ENCODE results near the gene TXNL4B. TPM values are rescaled to one million over a fixed set of nuclear protein-coding genes. Genes with fewer than 3 reads are reported as not detected.
"Not testable (repeated sequence)": the region's sequence is repeated elsewhere in the genome, so short reads cannot be mapped to it uniquely, and the experiment has no call there.

TXNL4B gene
- total and polyA plus RNA-seq, 2 donors, result 9.9 to 13.1 TPM

DNA sequence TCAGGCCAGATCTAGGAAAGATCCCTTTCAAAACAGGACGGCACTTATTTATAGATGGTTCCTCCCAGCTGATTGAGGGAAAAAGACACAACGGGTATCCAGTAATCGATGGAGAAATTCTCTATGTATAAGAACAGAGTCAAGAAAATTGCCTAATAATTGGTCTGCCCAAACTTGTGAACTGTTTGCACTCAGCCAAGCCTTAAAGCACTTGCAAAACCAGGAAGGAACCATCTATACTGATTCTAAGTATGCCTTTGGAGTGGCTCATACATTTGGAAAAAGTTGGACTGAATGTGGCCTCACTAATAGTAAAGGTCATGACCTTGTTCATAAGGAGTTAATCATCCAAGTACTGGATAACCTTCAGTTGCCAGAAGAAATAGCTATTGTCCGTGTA, 24.5 kb downstream of the TXNL4B start:
- WGBS, result 95% methylated on average over 4 of the region's 4 CpGs
- Histone ChIP-seq H3K27ac (ENCODE audit: low read depth in 1 of 2, low read length in 1 of 2) (no peak overlapping the region), H3K4me3 (ENCODE audit: low read length in 2 of 2) (no peak overlapping the region), H3K4me1 (ENCODE audit: control insufficient read depth in 2 of 2, insufficient read depth in 2 of 2, low read length in 2 of 2) (no peaks in the 10 kb centered on the region), H3K27me3 (ENCODE audit: control insufficient read depth in 2 of 2, insufficient read depth in 1 of 2, low read length in 1 of 2) (no peaks in the 10 kb centered on the region), H3K9me3 (ENCODE audit: control insufficient read depth in 2 of 2, insufficient read depth in 1 of 2, low read length in 1 of 2) (no peaks in the 10 kb centered on the region), H3K36me3 (ENCODE audit: control insufficient read depth in 2 of 2, insufficient read depth in 2 of 2, low read length in 1 of 2) (peaks cover 0 to 3% of the 10 kb centered on the region in 2 donors)
- no peak for DNase-seq (ENCODE audit: low read depth in 6 of 9, low spot score in 9 of 9)

DNA sequence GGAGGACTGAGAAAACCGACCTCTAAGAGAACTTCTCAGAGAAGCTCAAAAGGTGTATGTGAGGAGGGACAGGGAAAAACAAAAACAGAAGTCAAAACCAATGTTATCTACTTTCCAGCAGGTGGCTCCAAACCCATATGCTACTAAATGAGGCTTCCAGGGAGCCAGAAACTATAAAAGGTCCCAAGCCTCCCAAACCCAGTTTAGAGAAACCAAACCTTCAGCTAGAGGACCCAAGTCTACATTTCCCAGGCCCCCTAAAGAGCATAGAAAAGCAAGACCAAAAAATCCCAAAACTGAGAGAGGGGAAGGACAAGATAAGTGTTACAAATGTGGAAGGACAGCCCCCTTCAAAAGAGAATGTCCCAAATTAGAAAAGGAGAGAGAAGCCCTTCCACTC, 26.7 kb downstream of the TXNL4B start:
- Histone ChIP-seq H3K4me1 (ENCODE audit: control insufficient read depth in 2 of 2, insufficient read depth in 2 of 2, low read length in 2 of 2) (no peaks in the 10 kb centered on the region), H3K27ac (ENCODE audit: low read depth in 1 of 2, low read length in 1 of 2) (no peak overlapping the region), H3K27me3 (ENCODE audit: control insufficient read depth in 2 of 2, insufficient read depth in 1 of 2, low read length in 1 of 2) (no peaks in the 10 kb centered on the region), H3K36me3 (ENCODE audit: control insufficient read depth in 2 of 2, insufficient read depth in 2 of 2, low read length in 1 of 2) (peaks cover 0 to 3% of the 10 kb centered on the region in 2 donors), H3K9me3 (ENCODE audit: control insufficient read depth in 2 of 2, insufficient read depth in 1 of 2, low read length in 1 of 2) (no peaks in the 10 kb centered on the region), H3K4me3 (ENCODE audit: low read length in 2 of 2) (no peak overlapping the region)
- 18% methylated on average over 1 of the region's 1 CpG for WGBS
- DNase-seq (ENCODE audit: low read depth in 6 of 9, low spot score in 9 of 9), result peak in 6 of 9 donors; percentile 2 to 37 (median 26)

- Histone ChIP-seq H3K27ac (ENCODE audit: low read depth in 1 of 2, low read length in 1 of 2) (no peak overlapping the region), H3K27me3 (ENCODE audit: control insufficient read depth in 2 of 2, insufficient read depth in 1 of 2, low read length in 1 of 2) (no peaks in the 10 kb centered on the region), H3K36me3 (ENCODE audit: control insufficient read depth in 2 of 2, insufficient read depth in 2 of 2, low read length in 1 of 2) (peaks cover 0 to 3% of the 10 kb centered on the region in 2 donors), H3K4me3 (ENCODE audit: low read length in 2 of 2) (no peak overlapping the region), H3K4me1 (ENCODE audit: control insufficient read depth in 2 of 2, insufficient read depth in 2 of 2, low read length in 2 of 2) (no peaks in the 10 kb centered on the region), H3K9me3 (ENCODE audit: control insufficient read depth in 2 of 2, insufficient read depth in 1 of 2, low read length in 1 of 2) (no peaks in the 10 kb centered on the region)
- DNase-seq (ENCODE audit: low read depth in 6 of 9, low spot score in 9 of 9), result no peak
- 98% methylated on average over 10 of the region's 10 CpGs for WGBS
Measured at GRCh38 chr16:72064361-72064894, 29.0 kb downstream of the TXNL4B start.

- no peaks in the 10 kb centered on the region for H3K27me3 ChIP-seq (ENCODE audit: control insufficient read depth in 2 of 2, insufficient read depth in 1 of 2, low read length in 1 of 2)
- H3K9me3 ChIP-seq (ENCODE audit: control insufficient read depth in 2 of 2, insufficient read depth in 1 of 2, low read length in 1 of 2), result no peaks in the 10 kb centered on the region
- no peak overlapping the region for H3K4me3 ChIP-seq (ENCODE audit: low read length in 2 of 2)
- DNase-seq (ENCODE audit: low read depth in 6 of 9, low spot score in 9 of 9), result no peak
- H3K27ac ChIP-seq (ENCODE audit: low read depth in 1 of 2, low read length in 1 of 2), result no peak overlapping the region
- H3K36me3 ChIP-seq (ENCODE audit: control insufficient read depth in 2 of 2, insufficient read depth in 2 of 2, low read length in 1 of 2), result peaks cover 0 to 3% of the 10 kb centered on the region in 2 donors
- 97% methylated on average over 1 of the region's 1 CpG for WGBS
- H3K4me1 ChIP-seq (ENCODE audit: control insufficient read depth in 2 of 2, insufficient read depth in 2 of 2, low read length in 2 of 2), result no peaks in the 10 kb centered on the region
Measured at GRCh38 chr16:72061564-72061963, 31.9 kb downstream of the TXNL4B start.

GRCh38 chr16:72060405-72060804, 33.0 kb downstream of the TXNL4B start:
- Histone ChIP-seq H3K36me3 (ENCODE audit: control insufficient read depth in 2 of 2, insufficient read depth in 2 of 2, low read length in 1 of 2) (peaks cover 0 to 3% of the 10 kb centered on the region in 2 donors), H3K27me3 (ENCODE audit: control insufficient read depth in 2 of 2, insufficient read depth in 1 of 2, low read length in 1 of 2) (no peaks in the 10 kb centered on the region), H3K4me3 (ENCODE audit: low read length in 2 of 2) (no peak overlapping the region), H3K4me1 (ENCODE audit: control insufficient read depth in 2 of 2, insufficient read depth in 2 of 2, low read length in 2 of 2) (no peaks in the 10 kb centered on the region), H3K9me3 (ENCODE audit: control insufficient read depth in 2 of 2, insufficient read depth in 1 of 2, low read length in 1 of 2) (no peaks in the 10 kb centered on the region), H3K27ac (ENCODE audit: low read depth in 1 of 2, low read length in 1 of 2) (no peak overlapping the region)
- 96% methylated on average over 9 of the region's 9 CpGs for WGBS
- no peak for DNase-seq (ENCODE audit: low read depth in 6 of 9, low spot score in 9 of 9)

GRCh38 chr16:72059060-72059459, 34.4 kb downstream of the TXNL4B start:
- DNase-seq (ENCODE audit: low read depth in 6 of 9, low spot score in 9 of 9); H3K27ac ChIP-seq (ENCODE audit: low read depth in 1 of 2, low read length in 1 of 2); H3K27me3 ChIP-seq (ENCODE audit: control insufficient read depth in 2 of 2, insufficient read depth in 1 of 2, low read length in 1 of 2); H3K9me3 ChIP-seq (ENCODE audit: control insufficient read depth in 2 of 2, insufficient read depth in 1 of 2, low read length in 1 of 2); H3K4me3 ChIP-seq (ENCODE audit: low read length in 2 of 2); H3K36me3 ChIP-seq (ENCODE audit: control insufficient read depth in 2 of 2, insufficient read depth in 2 of 2, low read length in 1 of 2); H3K4me1 ChIP-seq (ENCODE audit: control insufficient read depth in 2 of 2, insufficient read depth in 2 of 2, low read length in 2 of 2): not testable (repeated sequence)
- WGBS, result 95% methylated on average over 7 of the region's 7 CpGs

DNA sequence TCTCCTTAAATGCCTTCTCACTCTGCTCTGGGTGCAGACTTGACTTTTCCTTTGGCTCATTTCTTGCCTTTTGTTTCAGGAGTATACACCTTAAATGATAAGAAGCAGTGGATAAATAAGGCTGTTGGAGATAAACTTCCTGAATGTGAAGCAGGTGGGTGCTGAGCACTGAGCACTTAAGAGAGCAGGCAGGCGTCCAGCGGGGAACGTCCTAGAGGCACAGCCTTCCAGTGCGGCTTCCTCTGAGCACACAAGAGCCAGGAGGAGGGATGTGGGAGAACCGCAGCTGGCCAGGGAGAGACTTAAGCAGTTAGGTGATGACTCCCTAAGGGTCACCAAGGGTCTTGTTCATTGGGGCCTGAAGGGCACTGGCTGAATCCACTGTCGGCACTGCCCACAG, 36.1 kb downstream of the TXNL4B start:
- H3K4me3 ChIP-seq (ENCODE audit: low read length in 2 of 2); H3K27me3 ChIP-seq (ENCODE audit: control insufficient read depth in 2 of 2, insufficient read depth in 1 of 2, low read length in 1 of 2); H3K4me1 ChIP-seq (ENCODE audit: control insufficient read depth in 2 of 2, insufficient read depth in 2 of 2, low read length in 2 of 2); H3K9me3 ChIP-seq (ENCODE audit: control insufficient read depth in 2 of 2, insufficient read depth in 1 of 2, low read length in 1 of 2); H3K27ac ChIP-seq (ENCODE audit: low read depth in 1 of 2, low read length in 1 of 2); H3K36me3 ChIP-seq (ENCODE audit: control insufficient read depth in 2 of 2, insufficient read depth in 2 of 2, low read length in 1 of 2); DNase-seq (ENCODE audit: low read depth in 6 of 9, low spot score in 9 of 9): not testable (repeated sequence)
- no CpG with 5 or more reads among the region's 6 CpGs for WGBS

DNA sequence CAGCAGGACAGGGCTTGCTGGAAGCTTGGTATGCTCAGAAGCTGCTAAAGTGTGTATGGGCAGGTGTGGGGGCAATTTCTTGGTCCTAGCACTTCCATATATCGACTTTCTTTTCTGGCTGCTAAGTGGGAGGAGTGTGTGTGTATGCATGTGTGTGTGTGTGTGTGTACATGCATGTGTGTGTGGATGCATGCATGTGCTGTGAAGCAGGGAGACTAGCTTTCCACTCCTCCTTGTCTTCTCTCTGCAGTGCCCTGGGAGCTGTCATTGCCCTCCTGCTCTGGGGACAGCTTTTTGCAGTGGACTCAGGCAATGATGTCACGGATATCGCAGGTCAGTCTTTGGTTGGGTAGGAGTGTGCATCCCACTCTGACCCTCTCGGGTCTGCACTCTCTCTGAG, 37.5 kb downstream of the TXNL4B start:
- Histone ChIP-seq H3K27ac (ENCODE audit: low read depth in 1 of 2, low read length in 1 of 2) (no peak overlapping the region), H3K27me3 (ENCODE audit: control insufficient read depth in 2 of 2, insufficient read depth in 1 of 2, low read length in 1 of 2) (no peaks in the 10 kb centered on the region), H3K36me3 (ENCODE audit: control insufficient read depth in 2 of 2, insufficient read depth in 2 of 2, low read length in 1 of 2) (no peaks in the 10 kb centered on the region), H3K9me3 (ENCODE audit: control insufficient read depth in 2 of 2, insufficient read depth in 1 of 2, low read length in 1 of 2) (no peaks in the 10 kb centered on the region), H3K4me1 (ENCODE audit: control insufficient read depth in 2 of 2, insufficient read depth in 2 of 2, low read length in 2 of 2) (no peaks in the 10 kb centered on the region), H3K4me3 (ENCODE audit: low read length in 2 of 2) (no peak overlapping the region)
- no peak for DNase-seq (ENCODE audit: low read depth in 6 of 9, low spot score in 9 of 9)
- WGBS, result 94% methylated on average over 4 of the region's 4 CpGs

- not testable (repeated sequence) for H3K36me3 ChIP-seq (ENCODE audit: control insufficient read depth in 2 of 2, insufficient read depth in 2 of 2, low read length in 1 of 2); H3K4me1 ChIP-seq (ENCODE audit: control insufficient read depth in 2 of 2, insufficient read depth in 2 of 2, low read length in 2 of 2); H3K4me3 ChIP-seq (ENCODE audit: low read length in 2 of 2); H3K27me3 ChIP-seq (ENCODE audit: control insufficient read depth in 2 of 2, insufficient read depth in 1 of 2, low read length in 1 of 2); H3K27ac ChIP-seq (ENCODE audit: low read depth in 1 of 2, low read length in 1 of 2); H3K9me3 ChIP-seq (ENCODE audit: control insufficient read depth in 2 of 2, insufficient read depth in 1 of 2, low read length in 1 of 2); DNase-seq (ENCODE audit: low read depth in 6 of 9, low spot score in 9 of 9)
- 88% methylated on average over 5 of the region's 5 CpGs for WGBS
Measured at GRCh38 chr16:72054254-72054847, 39.1 kb downstream of the TXNL4B start, which contains the start of gene HP. HP (plus strand) TSS chr16:72054505; CDS start chr16:72054653, 148 bp downstream.
